HepG2 (cell line): ENCODE results near the gene ZFYVE21.

ENCODE experiments used
- GPBP1L1 ChIP-seq: sonication (generic); formaldehyde crosslinking; IDR thresholded peaks from 2 replicates; pipeline ENCODE4 v1.5.0; 2020; ENCODE audit warnings: mild to moderate bottlenecking, missing genetic modification reagents
- MYNN ChIP-seq: sonication (generic); formaldehyde crosslinking; IDR thresholded peaks from 2 replicates; pipeline ENCODE4 v1.4.0; 2020; ENCODE audit warnings: mild to moderate bottlenecking, low read depth, missing genetic modification reagents
- SRSF4 ChIP-seq: fragments of 200-400 bp; formaldehyde crosslinking; IDR thresholded peaks from one replicate; pipeline ENCODE4 v1.6.1; 2018; ENCODE audit warnings: mild to moderate bottlenecking, low read depth, low read length, moderate library complexity; ENCODE audit not compliant: poor library complexity, severe bottlenecking
- ZFP1 ChIP-seq: IDR thresholded peaks from 2 replicates; pipeline ENCODE4 v1.6.1; 2016
- ZNF121 ChIP-seq: sonication (generic); formaldehyde crosslinking; IDR thresholded peaks from 2 replicates; pipeline ENCODE4 v1.5.0; 2020; ENCODE audit warnings: mild to moderate bottlenecking, missing genetic modification reagents
- ZNF329 ChIP-seq: sonication (generic); formaldehyde crosslinking; IDR thresholded peaks from 2 replicates; pipeline ENCODE4 v1.9.0; 2021; ENCODE audit warnings: low read depth, mild to moderate bottlenecking, missing genetic modification reagents
- ZNF484 ChIP-seq: sonication (generic); formaldehyde crosslinking; IDR thresholded peaks from 2 replicates; pipeline ENCODE4 v1.5.1; 2020; ENCODE audit warnings: mild to moderate bottlenecking, low read depth, missing genetic modification reagents, borderline replicate concordance

GRCh38 chr14:103739793-103740501 is 24.3 kb downstream of the ZFYVE21 start:
- TF ChIP-seq ZNF329 = no peak
- TF ChIP-seq ZFP1 (CRISPR knock-in tag) = no peak
- no peak for TF ChIP-seq MYNN (CRISPR knock-in tag)
- TF ChIP-seq ZNF121 (CRISPR knock-in tag) = no peak
- no peak for TF ChIP-seq GPBP1L1
- TF ChIP-seq ZNF484 = no peak
- TF ChIP-seq SRSF4 = no peak
